B cell (primary cell): Measurements from ENCODE around the gene MS4A18. TPM values are rescaled to one million over a fixed set of nuclear protein-coding genes. Genes with fewer than 3 reads are reported as not detected.

Experiments used
- ATAC-seq: fragments of 200-7000 bp; cut with Tn5 transposase; one replicate; pipeline ENCODE4 v1.10.0; 2021; ENCODE audit warnings: low read depth, mild to moderate bottlenecking, moderate number of reproducible peaks, moderate library complexity
- CTCF ChIA-PET: fragments of 350-600 bp; sonication (Branson Sonifier 250); formaldehyde crosslinking; loops from one replicate; lab custom pipeline; 2021; ENCODE audit warnings: antibody characterized with exemption, inconsistent platforms; lab: Charles Lee
- POLR2A ChIA-PET: fragments of 350-600 bp; sonication (Branson Sonifier 250); formaldehyde crosslinking; loops from one replicate; lab custom pipeline; 2021; ENCODE audit warnings: antibody characterized with exemption; lab: Charles Lee
- DNase-seq: peaks from one replicate; pipeline ENCODE4 v3.0.0; 2013
- H2AFZ ChIP-seq: 2 replicates; pipeline ENCODE4 v1.6.1; 2012; ENCODE audit warnings: mild to moderate bottlenecking, low read depth, low read length; ENCODE audit not compliant: insufficient read depth, poor library complexity, severe bottlenecking
- H3K27ac ChIP-seq, 2 donors: 1 replicate in 1 of 2; 2 replicates in 1 of 2; pipeline ENCODE4 v1.5.1; 2012 to 2013; ENCODE audit warnings: low read length in 2 of 2, mild to moderate bottlenecking in 2 of 2, moderate library complexity in 1 of 2
- H3K27me3 ChIP-seq, 4 experiments: fragments of 200-600 bp in 1 of 4; sonication (generic) in 1 of 4; replicated peaks in 1 of 4; 1 replicate in 2 of 4; 2 replicates in 2 of 4; pipeline versions ENCODE4 v1.6.1 to v1.7.0; 2013 to 2016; ENCODE audit warnings: low read length in 3 of 4, mild to moderate bottlenecking in 2 of 4, mixed read lengths in 1 of 4, moderate library complexity in 1 of 4; ENCODE audit not compliant: insufficient read depth in 4 of 4, control insufficient read depth in 3 of 4; ENCODE audit errors: control extremely low read depth in 1 of 4
- H3K36me3 ChIP-seq, 2 experiments: replicated peaks in 1 of 2; 1 replicate in 1 of 2; 2 replicates in 1 of 2; pipeline versions ENCODE4 v1.6.1 to v1.7.1; 2013; ENCODE audit warnings: low read length in 1 of 2; ENCODE audit not compliant: insufficient read depth in 2 of 2, control insufficient read depth in 1 of 2; ENCODE audit errors: control extremely low read depth in 1 of 2, extremely low read depth in 1 of 2
- H3K4me1 ChIP-seq, 2 donors: fragments of 200-600 bp in 1 of 2; sonication (generic) in 1 of 2; 1 replicate in 1 of 2; 2 replicates in 1 of 2; pipeline versions ENCODE4 v1.5.1 to v1.6.1; 2013 to 2017; ENCODE audit warnings: low read length in 2 of 2; ENCODE audit not compliant: control insufficient read depth in 2 of 2, insufficient read depth in 2 of 2
- H3K4me2 ChIP-seq: replicated peaks from 2 replicates; pipeline ENCODE3; 2012; ENCODE audit warnings: mild to moderate bottlenecking, low read depth, low read length; ENCODE audit not compliant: poor library complexity, severe bottlenecking
- H3K4me3 ChIP-seq, 5 experiments: fragments of 200-600 bp in 1 of 5; sonication (generic) in 1 of 5; 1 replicate in 3 of 5; 2 replicates in 2 of 5; pipeline versions ENCODE4 v1.5.1 to v1.7.0; 2011 to 2016; ENCODE audit warnings: low read length in 4 of 5, mild to moderate bottlenecking in 4 of 5, low read depth in 2 of 5, control low read depth in 1 of 5, moderate library complexity in 1 of 5; ENCODE audit not compliant: insufficient read depth in 1 of 5; ENCODE audit errors: control extremely low read depth in 1 of 5, extremely low read depth in 1 of 5
- H3K79me2 ChIP-seq: fragments of 200-600 bp; sonication (generic); one replicate; pipeline ENCODE4 v1.6.0; 2016; ENCODE audit warnings: low read length; ENCODE audit not compliant: control insufficient read depth, insufficient read depth
- H3K9ac ChIP-seq: fragments of 200-600 bp; sonication (generic); 2 replicates; pipeline ENCODE4 v1.6.1; 2017; ENCODE audit warnings: mild to moderate bottlenecking, low read length, moderate library complexity
- H3K9me3 ChIP-seq, 3 donors: one replicate each; pipeline versions ENCODE4 v1.6.1 to v1.7.1; 2013; ENCODE audit warnings: low read length in 2 of 3; ENCODE audit not compliant: control insufficient read depth in 2 of 3, insufficient read depth in 1 of 3; ENCODE audit errors: control extremely low read depth in 1 of 3
- H4K20me1 ChIP-seq: 2 replicates; pipeline ENCODE4 v1.6.0; 2012; ENCODE audit warnings: mild to moderate bottlenecking, low read length; ENCODE audit not compliant: insufficient read depth, control insufficient read depth, poor library complexity, severe bottlenecking
- H3K27ac Mint-ChIP-seq: one replicate; pipeline ENCODE4 v1.8.0; 2021; ENCODE audit warnings: mixed read lengths
- H3K27me3 Mint-ChIP-seq: one replicate; pipeline ENCODE4 v1.8.0; 2021; ENCODE audit warnings: mixed read lengths
- H3K4me1 Mint-ChIP-seq: one replicate; pipeline ENCODE4 v1.8.0; 2021; ENCODE audit warnings: mixed read lengths
- H3K4me3 Mint-ChIP-seq: one replicate; pipeline ENCODE4 v1.8.0; 2021; ENCODE audit warnings: mixed read lengths
- H3K9me3 Mint-ChIP-seq: one replicate; pipeline ENCODE4 v1.8.0; 2022; ENCODE audit warnings: mixed read lengths; ENCODE audit not compliant: insufficient read depth
- EZH2 ChIP-seq: IDR thresholded peaks from 2 replicates; pipeline ENCODE4 v1.6.1; 2012; ENCODE audit warnings: borderline replicate concordance, low read depth, mild to moderate bottlenecking, moderate library complexity, low read length; ENCODE audit not compliant: insufficient read depth, poor library complexity, severe bottlenecking
- WGBS: methylation state at CpG from one replicate; pipeline ENCODE4 v1.1.5; 2013; ENCODE audit warnings: missing lambda C conversion rate; ENCODE audit not compliant: insufficient coverage; 5-methylcytosine and 5-hydroxymethylcytosine counted together
- intact Hi-C: fragments of 100-400 bp; cut with micrococcal nuclease; formaldehyde crosslinking; loops from one replicate; pipeline ENCODE4 v1.10.0; 2022
- polyA plus RNA-seq: library from polyadenylated mRNA; depleted of rRNA; stranded (reverse); fragments of >200 nt; gene quantifications from 2 replicates; pipeline ENCODE4 v1.2.3, GENCODE V29; 2012
- total RNA-seq, 2 donors: library from RNA; stranded (reverse); fragments of 120-200 nt in 1 of 2; gene quantifications; 1 replicate in 1 of 2; 2 replicates in 1 of 2; pipeline versions ENCODE4 v1.2.3 to v1.2.4, GENCODE V29; 2013 to 2022
- TF ChIP-seq, protein P1 (sequence below): fragments of 200-600 bp; IDR thresholded peaks from one replicate; pipeline ENCODE4 v1.8.0; 2022; ENCODE audit warnings: antibody characterized with exemption, mild to moderate bottlenecking

MS4A18 gene
- total and polyA plus RNA-seq, 2 donors (not counting 1 experiment from before 2014, with no cell fraction given) = not detected

DNA sequence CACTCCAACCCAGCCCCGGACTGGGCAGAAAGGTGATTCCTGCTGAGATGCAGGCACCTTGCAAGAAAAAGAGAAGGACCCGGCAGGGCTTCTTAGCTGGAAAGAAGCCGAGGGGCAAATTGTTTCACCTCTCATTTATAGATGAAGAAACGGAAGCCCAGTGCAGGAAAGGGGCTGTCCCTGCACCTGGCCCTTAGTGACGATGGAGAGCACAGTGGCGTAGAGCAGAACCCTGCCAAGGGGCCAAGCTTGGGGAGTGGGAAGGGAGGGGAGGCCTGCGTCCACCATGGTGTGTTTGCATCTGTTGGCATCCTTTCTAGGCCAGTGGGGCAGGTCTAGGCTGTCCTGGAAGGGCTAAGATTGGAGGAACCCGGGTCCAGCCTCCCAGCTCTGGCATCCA, 24.3 kb downstream of the MS4A18 start:
- H3K4me3 ChIP-seq = no peak overlapping the region
- H3K4me1 ChIP-seq = no peaks in the 10 kb centered on the region
- Mint-ChIP-seq H3K27ac (no peak overlapping the region), H3K4me3 (no peak overlapping the region), H3K9me3 (no peaks in the 10 kb centered on the region), H3K4me1 (no peaks in the 10 kb centered on the region), H3K27me3 (peaks cover 39% of the 10 kb centered on the region)
- DNase-seq (no peak), ATAC-seq (no peak)
- no peak overlapping the region for H3K27ac ChIP-seq
- H4K20me1 ChIP-seq = no peaks in the 10 kb centered on the region
- no peak for TF ChIP-seq EZH2
- TF ChIP-seq, protein P1, sequence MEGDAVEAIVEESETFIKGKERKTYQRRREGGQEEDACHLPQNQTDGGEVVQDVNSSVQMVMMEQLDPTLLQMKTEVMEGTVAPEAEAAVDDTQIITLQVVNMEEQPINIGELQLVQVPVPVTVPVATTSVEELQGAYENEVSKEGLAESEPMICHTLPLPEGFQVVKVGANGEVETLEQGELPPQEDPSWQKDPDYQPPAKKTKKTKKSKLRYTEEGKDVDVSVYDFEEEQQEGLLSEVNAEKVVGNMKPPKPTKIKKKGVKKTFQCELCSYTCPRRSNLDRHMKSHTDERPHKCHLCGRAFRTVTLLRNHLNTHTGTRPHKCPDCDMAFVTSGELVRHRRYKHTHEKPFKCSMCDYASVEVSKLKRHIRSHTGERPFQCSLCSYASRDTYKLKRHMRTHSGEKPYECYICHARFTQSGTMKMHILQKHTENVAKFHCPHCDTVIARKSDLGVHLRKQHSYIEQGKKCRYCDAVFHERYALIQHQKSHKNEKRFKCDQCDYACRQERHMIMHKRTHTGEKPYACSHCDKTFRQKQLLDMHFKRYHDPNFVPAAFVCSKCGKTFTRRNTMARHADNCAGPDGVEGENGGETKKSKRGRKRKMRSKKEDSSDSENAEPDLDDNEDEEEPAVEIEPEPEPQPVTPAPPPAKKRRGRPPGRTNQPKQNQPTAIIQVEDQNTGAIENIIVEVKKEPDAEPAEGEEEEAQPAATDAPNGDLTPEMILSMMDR = no peak
- WGBS = 77% methylated on average over 8 of the region's 8 CpGs
- no peaks in the 10 kb centered on the region for H3K36me3 ChIP-seq
- H3K79me2 ChIP-seq = no peaks in the 10 kb centered on the region
- CTCF ChIA-PET = no interaction called here
- no peak overlapping the region for H3K4me2 ChIP-seq
- H3K9me3 ChIP-seq = no peaks in the 10 kb centered on the region
- no peak overlapping the region for H3K9ac ChIP-seq
- no peak overlapping the region for H2AFZ ChIP-seq
- intact Hi-C loops = no loop called here
- H3K27me3 ChIP-seq = peaks cover 0 to 6% (median 0%) of the 10 kb centered on the region in 4 experiments
- POLR2A ChIA-PET = no interaction called here

- H3K9me3 Mint-ChIP-seq = no peaks in the 10 kb centered on the region
- Histone ChIP-seq H3K4me1 (no peaks in the 10 kb centered on the region), H3K9ac (no peak overlapping the region), H3K9me3 (no peaks in the 10 kb centered on the region), H3K27me3 (peaks cover 0 to 6% (median 0%) of the 10 kb centered on the region in 4 experiments), H3K27ac (no peak overlapping the region), H2AFZ (no peak overlapping the region), H3K4me3 (no peak overlapping the region), H3K4me2 (no peak overlapping the region), H4K20me1 (no peaks in the 10 kb centered on the region), H3K36me3 (no peaks in the 10 kb centered on the region), H3K79me2 (no peaks in the 10 kb centered on the region)
- no peak for TF ChIP-seq EZH2
- TF ChIP-seq, protein P1 = no peak
- WGBS = 90% methylated on average over 2 of the region's 3 CpGs
- ChIA-PET CTCF (interaction anchor here (1.3 kb wide), 1 partner anchor 12 kb away, joined by 5 read pairs; no protein-coding TSS in a partner anchor), POLR2A (no interaction called here)
- no peak overlapping the region for H3K4me3 Mint-ChIP-seq
- intact Hi-C loops = no loop called here
- no peak for ATAC-seq
- peaks cover 28% of the 10 kb centered on the region for H3K27me3 Mint-ChIP-seq
- H3K4me1 Mint-ChIP-seq = no peaks in the 10 kb centered on the region
- DNase-seq = no peak
- no peak overlapping the region for H3K27ac Mint-ChIP-seq
Measured at GRCh38 chr11:60750911-60751310, 26.4 kb downstream of the MS4A18 start.
